GM18499 (cell line): ENCODE measurements around the gene PSMB10.
"Not testable (repeated sequence)": the region's sequence is repeated elsewhere in the genome, so short reads cannot be mapped to it uniquely, and the experiment has no call there.

Source experiments
- ATAC-seq: cut with Tn5 transposase; IDR thresholded peaks from one replicate; pipeline ENCODE4 v1.9.1; 2021; ENCODE audit warnings: moderate number of reproducible peaks; ENCODE audit not compliant: insufficient read depth, unreplicated experiment

PSMB10 gene

DNA sequence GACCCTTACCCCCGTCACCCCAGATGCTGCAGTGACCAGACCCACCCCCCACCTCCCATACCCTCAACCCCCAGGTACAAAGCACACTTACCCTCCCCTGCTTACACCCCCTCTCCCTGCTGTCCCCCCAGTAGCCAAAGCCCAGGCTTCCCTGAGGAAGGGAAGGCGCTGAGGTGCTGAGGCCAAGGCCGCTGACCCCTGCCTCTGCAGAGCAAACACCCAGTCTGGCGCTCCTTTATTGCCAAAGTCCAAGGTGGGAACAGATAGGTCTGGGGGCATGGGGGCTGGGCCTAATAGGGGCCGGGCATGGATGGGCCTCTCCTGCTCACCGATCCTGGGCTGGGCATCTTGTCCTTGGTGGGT is 6.6 kb upstream of the PSMB10 start:
- ATAC-seq = no peak

GRCh38 chr16:67942510-67943255 is 6.0 kb upstream of the PSMB10 start:
- no peak for ATAC-seq

GRCh38 chr16:67942200-67942509 is 5.5 kb upstream of the PSMB10 start:
- ATAC-seq = no peak

- ATAC-seq = no peak
Measured at GRCh38 chr16:67941469-67942199, 5.0 kb upstream of the PSMB10 start.

DNA sequence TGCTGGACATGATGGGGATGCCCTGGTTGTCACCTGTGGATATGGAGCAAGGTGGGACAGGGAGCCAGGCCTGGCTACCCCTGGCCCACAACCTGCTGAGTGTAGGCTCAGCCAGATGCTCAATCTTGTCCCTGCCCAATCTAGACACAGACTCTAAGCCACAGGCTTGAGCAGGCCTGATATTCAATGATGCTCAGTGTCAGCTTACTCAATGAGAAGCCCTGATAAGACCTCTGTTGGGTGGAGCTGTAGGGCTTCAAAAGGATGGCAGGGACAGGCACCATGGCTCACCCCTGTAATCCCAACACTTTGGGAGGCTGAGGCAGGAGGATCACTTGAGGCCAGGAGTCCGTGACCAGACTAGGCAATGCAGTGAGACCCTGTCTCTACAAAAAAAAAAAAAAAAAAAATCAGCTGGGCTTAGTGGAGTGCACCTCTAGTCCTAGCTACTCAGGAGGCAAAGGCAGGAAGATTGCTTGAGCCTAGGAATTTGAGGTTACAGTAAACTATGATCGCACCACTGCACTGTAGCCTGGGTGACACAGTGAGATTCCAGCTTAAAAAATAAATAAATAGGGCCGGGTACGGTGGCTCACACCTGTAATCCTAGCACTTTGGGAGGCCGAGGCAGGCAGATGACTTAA is 3.9 kb upstream of the PSMB10 start:
- no peak for ATAC-seq

DNA sequence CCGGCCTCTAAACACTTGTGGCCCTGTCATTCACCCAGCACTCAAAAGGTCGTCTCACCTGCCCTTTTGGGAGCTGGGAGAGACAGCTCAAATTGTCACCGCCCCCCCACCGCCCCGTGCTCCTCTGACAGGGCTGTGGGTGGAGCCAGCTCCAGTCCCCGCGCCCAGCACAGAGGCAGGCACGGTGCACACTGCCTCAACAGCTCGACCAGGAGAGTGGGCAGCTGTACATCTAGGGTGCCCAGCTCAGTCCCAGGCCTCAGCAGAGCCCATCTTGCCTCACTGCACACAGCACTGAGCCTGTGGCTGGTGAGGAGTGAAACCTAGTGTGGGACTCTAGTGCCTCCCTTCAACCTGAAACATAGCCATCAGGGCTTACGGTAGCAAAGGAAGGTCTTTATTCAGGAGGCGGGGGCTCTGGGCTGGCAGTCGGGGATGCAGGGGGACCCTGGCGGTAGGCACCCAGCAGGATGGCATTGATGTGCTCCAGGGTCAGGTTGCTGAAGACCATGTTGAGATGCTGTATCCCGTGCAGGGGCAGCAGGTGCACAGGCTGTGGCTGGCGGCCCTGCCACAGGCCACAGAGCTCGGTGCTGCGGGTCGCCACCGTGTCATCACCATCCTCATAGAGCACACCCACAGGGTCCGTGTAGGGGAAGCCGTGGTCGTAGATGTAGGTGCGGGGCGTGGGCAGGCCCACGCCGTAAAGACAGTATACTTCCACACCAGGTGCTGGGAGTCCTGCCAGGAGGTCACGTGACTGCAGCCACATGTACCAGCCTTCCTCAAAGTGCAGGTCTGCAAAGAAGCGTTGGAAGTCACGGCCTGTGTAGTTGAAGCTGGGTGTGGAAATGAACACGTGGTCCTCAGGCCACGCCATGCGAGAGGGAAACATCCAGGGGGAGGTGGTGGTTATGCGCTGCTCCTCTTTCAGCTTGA is 3.1 kb upstream of the PSMB10 start:
- no peak for ATAC-seq

DNA sequence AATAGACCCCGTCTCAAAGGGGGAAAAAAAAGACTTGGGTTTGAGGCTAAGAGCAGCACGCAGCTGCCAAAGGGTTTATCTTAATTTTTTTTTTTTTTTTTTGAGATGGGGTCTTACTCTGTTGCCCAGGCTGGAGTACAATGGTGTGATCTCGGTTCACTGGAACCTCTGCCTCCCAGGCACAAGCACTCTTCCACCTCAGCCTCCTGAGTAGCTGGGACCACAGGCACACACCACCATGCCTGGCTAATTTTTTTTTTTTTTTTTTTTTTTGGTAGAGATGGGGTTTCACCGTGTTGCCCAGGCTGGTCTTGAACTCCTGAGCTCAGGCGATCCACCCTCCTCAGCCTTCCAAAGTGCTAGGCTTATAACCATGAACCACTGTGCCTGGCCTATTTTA is 1.1 kb upstream of the PSMB10 start:
- not testable (repeated sequence) for ATAC-seq

DNA sequence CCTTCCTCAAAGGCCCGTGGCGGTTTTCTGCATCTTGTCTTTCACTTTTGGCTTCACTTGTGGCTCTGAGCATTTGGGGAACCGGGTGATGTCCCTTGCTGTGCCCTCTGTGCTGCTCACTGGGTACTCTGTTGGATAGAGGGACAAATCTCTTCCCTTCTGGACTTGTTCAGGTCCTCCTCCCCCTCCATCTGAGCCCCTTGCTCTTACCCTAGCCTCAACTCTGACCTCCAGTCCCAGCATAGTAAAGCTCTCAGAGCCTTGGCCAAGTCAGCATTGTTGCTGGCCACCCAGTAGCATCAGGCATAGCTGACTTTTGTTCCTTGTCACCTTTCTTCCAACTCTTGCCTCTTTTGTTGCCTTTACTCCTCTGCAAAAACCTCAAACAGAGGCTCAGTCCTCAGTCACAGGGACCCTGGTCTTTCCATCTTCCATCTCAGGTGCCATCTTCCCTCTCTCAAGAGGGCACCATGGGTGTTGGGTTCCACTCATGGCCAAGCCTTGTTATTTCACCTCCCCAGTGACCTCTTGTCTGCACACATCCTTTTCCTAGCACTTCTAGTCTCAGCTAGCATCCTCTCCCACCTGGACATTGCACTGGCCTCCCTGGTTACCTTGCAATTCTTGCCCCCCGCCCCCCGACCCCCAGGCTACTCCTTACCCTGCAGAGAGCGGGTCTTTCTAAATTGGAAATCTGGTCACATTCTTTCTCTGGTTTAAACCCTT is 393 bp upstream of the PSMB10 start:
- ATAC-seq = no peak

GRCh38 chr16:67935402-67936123 is 1.1 kb downstream of the PSMB10 start:
- ATAC-seq = peak; percentile 51

DNA sequence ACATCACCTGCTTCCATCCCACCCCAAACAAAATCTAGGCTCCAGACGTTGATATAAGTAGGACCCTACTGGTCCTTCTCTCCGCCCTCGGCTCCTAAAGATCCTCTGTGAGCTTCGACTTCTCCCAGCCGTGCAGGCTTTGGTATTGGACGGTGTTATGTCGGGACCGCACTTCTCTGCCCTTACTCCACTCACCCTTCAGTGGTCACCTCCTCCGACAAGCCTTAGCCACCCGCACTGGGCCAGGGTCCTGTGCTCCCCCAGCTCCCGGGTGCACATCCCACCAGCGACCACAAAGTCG is 1.6 kb downstream of the PSMB10 start:
- no peak for ATAC-seq

- ATAC-seq = no peak
Measured at GRCh38 chr16:67934306-67935100, 2.1 kb downstream of the PSMB10 start.

GRCh38 chr16:67933805-67934204 is 2.8 kb downstream of the PSMB10 start:
- no peak for ATAC-seq

DNA sequence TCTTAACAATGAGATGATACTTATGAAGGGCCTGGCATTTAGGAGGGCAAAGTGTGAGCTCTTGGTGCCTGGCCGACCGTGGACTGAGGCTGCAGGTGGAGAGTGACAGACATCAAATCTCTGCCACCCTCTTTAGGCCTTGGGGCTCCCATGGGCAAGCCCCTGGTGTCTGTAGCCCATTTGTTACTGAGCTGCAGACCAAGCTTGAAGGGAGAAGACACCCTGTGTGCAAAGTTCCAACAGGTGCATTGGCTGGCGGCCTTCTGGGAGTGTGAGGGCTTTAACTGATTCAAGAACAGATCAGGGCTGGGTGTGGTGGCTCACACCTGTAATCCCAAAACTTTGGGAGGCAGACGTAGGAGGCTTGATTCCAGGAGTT is 4.2 kb downstream of the PSMB10 start:
- no peak for ATAC-seq

DNA sequence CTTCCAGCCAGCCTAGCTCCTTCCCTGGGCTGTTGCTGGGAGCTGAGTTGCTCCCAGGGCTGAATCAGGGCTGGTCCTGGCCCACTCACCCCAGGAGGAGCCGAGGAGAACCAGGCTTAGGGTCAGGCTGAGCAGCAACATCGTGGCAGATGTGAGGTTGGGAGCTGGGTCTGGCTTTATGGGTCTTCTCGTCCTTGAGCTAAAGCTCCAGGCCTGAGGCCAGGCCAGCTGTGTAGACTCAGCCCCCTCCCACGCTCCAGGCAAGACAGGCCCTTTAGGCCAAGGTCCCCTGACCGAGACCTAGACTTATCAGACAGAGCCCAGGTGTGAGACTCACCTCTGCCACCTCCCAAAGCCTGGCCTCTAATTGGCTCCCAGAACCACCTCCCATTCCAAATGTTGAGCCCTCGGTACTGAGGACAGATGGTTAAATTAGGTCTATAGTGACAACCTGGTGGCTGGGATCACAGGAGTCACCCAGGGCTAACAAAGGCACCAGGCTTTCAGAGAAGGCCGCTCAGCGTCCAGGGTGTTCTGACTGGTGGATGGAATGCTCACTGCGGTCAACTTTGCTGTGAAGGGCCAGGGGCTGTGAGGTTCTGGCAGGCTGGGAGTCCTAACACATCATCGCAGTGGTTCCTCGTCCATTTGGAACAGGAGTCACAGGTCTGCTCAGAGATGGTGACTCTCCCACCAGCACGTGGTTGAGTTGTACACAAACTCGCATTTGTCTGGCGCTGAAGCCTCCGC is 4.8 kb downstream of the PSMB10 start, which contains the start of gene CTRL:
Gene CTRL, minus strand, starts transcription at position 151 of the 750 bp plus-strand sequence. Its CDS starts 10 bp downstream, at position 141.
- no peak for ATAC-seq

- ATAC-seq = no peak
Measured at GRCh38 chr16:67930678-67931211, 5.9 kb downstream of the PSMB10 start.

GRCh38 chr16:67930191-67930590 is 6.5 kb downstream of the PSMB10 start:
- no peak for ATAC-seq

- no peak for ATAC-seq
Measured at GRCh38 chr16:67928561-67929364, 7.9 kb downstream of the PSMB10 start.
